Transverse colon (tissue), 4 donors: ENCODE data around the gene EXT2. TPM values are rescaled to one million over a fixed set of nuclear protein-coding genes. Genes with fewer than 3 reads are reported as not detected.

Experiments used
- DNase-seq: peaks from one replicate; pipeline ENCODE4 v3.0.0-alpha.2; 2019
- H3K27ac ChIP-seq, 4 donors: fragments of 200-600 bp; sonication (generic); 2 replicates each; pipeline ENCODE4 v1.5.1; 2016 to 2018; ENCODE audit warnings: inconsistent platforms in 4 of 4
- H3K27me3 ChIP-seq: fragments of 200-600 bp; sonication (generic); 2 replicates; pipeline ENCODE4 v1.5.1; 2017; ENCODE audit warnings: inconsistent platforms
- H3K36me3 ChIP-seq, 4 donors: fragments of 200-600 bp; sonication (generic); 2 replicates each; pipeline ENCODE4 v1.5.1; 2017 to 2019; ENCODE audit warnings: inconsistent platforms in 4 of 4
- H3K4me1 ChIP-seq, 4 donors: fragments of 200-600 bp; sonication (generic); 2 replicates each; pipeline ENCODE4 v1.5.1; 2017 to 2020; ENCODE audit warnings: inconsistent platforms in 4 of 4
- H3K4me3 ChIP-seq, 4 donors: fragments of 200-600 bp; sonication (generic); 1 replicate in 1 of 4; 2 replicates in 3 of 4; pipeline versions ENCODE4 v1.5.1 to v1.6.1; 2017 to 2019; ENCODE audit warnings: inconsistent platforms in 4 of 4
- H3K9me3 ChIP-seq, 2 donors: fragments of 200-600 bp; sonication (generic); 2 replicates each; pipeline ENCODE4 v1.5.1; 2017 to 2019; ENCODE audit warnings: inconsistent platforms in 2 of 2
- CTCF ChIP-seq, 5 experiments: fragments of 200-600 bp in 3 of 5; fragments of 450-650 bp in 2 of 5; sonication (generic) in 3 of 5; IDR thresholded peaks; 1 replicate in 2 of 5; 2 replicates in 3 of 5; pipeline ENCODE4 v1.5.1; 2016 to 2017; ENCODE audit warnings: antibody characterized with exemption in 5 of 5, inconsistent platforms in 3 of 5, mild to moderate bottlenecking in 2 of 5, moderate library complexity in 1 of 5
- EP300 ChIP-seq: sonication (generic); formaldehyde crosslinking; IDR thresholded peaks from one replicate; pipeline ENCODE4 v1.6.1; 2017; ENCODE audit warnings: antibody characterized with exemption, low read depth
- POLR2A ChIP-seq: fragments of 450-650 bp; IDR thresholded peaks from one replicate; pipeline ENCODE4 v1.6.1; 2016; ENCODE audit warnings: antibody characterized with exemption, mild to moderate bottlenecking, moderate library complexity
- POLR2AphosphoS5 ChIP-seq, 3 donors: sonication (generic); formaldehyde crosslinking; IDR thresholded peaks; one replicate each; pipeline ENCODE4 v1.6.1; 2016; ENCODE audit warnings: antibody characterized with exemption in 3 of 3
- WGBS, 2 donors: methylation state at CpG; one replicate each; pipeline ENCODE4 v1.1.5; 2018; ENCODE audit warnings: low coverage in 1 of 2; 5-methylcytosine and 5-hydroxymethylcytosine counted together
- in situ Hi-C, 4 donors: fragments of 200-750 bp; cut with MboI; loops; one replicate each; pipeline versions ENCODE4 v1.15.0 to v1.15.1; 2017; ENCODE audit warnings: low sequenced_read_pairs in 3 of 4, low pct_ligation_motif_present in 1 of 4, low pct_unique_long_range_greater_than_20kb in 1 of 4
- intact Hi-C: fragments of 100-400 bp; cut with DNase I; formaldehyde crosslinking; loops from one replicate; pipeline ENCODE4 v1.15.1; 2023; ENCODE audit warnings: low total_unique reads
- total RNA-seq, 4 donors: library from RNA; depleted of rRNA; stranded (reverse); fragments of >200 nt; gene quantifications; one replicate each; pipeline ENCODE4 v1.1.0, GENCODE V29; 2016

Gene EXT2
- total RNA-seq, 4 donors from 2014 or later, result 32.2 to 82.9 (median 59.6) TPM

- no peak overlapping the region for H3K4me3 ChIP-seq
- no peaks in the 10 kb centered on the region for H3K4me1 ChIP-seq
- intact Hi-C loops (no loop called here), in situ Hi-C loops (no loop called here)
- no peaks in the 10 kb centered on the region for H3K36me3 ChIP-seq
- peaks cover 9% of the 10 kb centered on the region for H3K27me3 ChIP-seq
- DNase-seq, result no peak
- no peak overlapping the region for H3K27ac ChIP-seq
- no peaks in the 10 kb centered on the region for H3K9me3 ChIP-seq
- 81 to 83% methylated on average over 3 to 10 of the region's 20 CpGs for WGBS, 2 donors
- TF ChIP-seq POLR2A, result no peak
- no peak for TF ChIP-seq POLR2AphosphoS5 (IDR thresholded peaks at IDR 0.05)
- no peak for TF ChIP-seq CTCF (IDR thresholded peaks at IDR 0.05)
- TF ChIP-seq EP300, result no peak
Observed at GRCh38 chr11:44270403-44271273, 175.2 kb downstream of the EXT2 start.

GRCh38 chr11:44271286-44271685 lies 175.8 kb downstream of the EXT2 start:
- DNase-seq, result no peak
- Histone ChIP-seq H3K4me1 (no peaks in the 10 kb centered on the region), H3K9me3 (no peaks in the 10 kb centered on the region), H3K27ac (no peak overlapping the region), H3K27me3 (peaks cover 9% of the 10 kb centered on the region), H3K4me3 (no peak overlapping the region), H3K36me3 (no peaks in the 10 kb centered on the region)
- intact Hi-C loops, result no loop called here
- 89 to 100% methylated on average over 1 to 6 of the region's 6 CpGs for WGBS, 2 donors
- no peak for TF ChIP-seq POLR2AphosphoS5 (IDR thresholded peaks at IDR 0.05)
- no peak for TF ChIP-seq CTCF (IDR thresholded peaks at IDR 0.05)
- TF ChIP-seq EP300, result no peak
- TF ChIP-seq POLR2A, result no peak
- in situ Hi-C loops, result no loop called here

- no peaks in the 10 kb centered on the region for H3K9me3 ChIP-seq
- H3K4me1 ChIP-seq, result no peaks in the 10 kb centered on the region
- no peaks in the 10 kb centered on the region for H3K36me3 ChIP-seq
- no peak for DNase-seq
- in situ Hi-C loops (no loop called here), intact Hi-C loops (no loop called here)
- H3K27ac ChIP-seq, result no peak overlapping the region
- H3K4me3 ChIP-seq, result no peak overlapping the region
- WGBS, 2 donors, result 80 to 87% methylated on average over 1 of the region's 1 CpG
- TF ChIP-seq EP300 (no peak), POLR2AphosphoS5 (IDR thresholded peaks at IDR 0.05) (no peak), CTCF (IDR thresholded peaks at IDR 0.05) (no peak), POLR2A (no peak)
- H3K27me3 ChIP-seq, result peaks cover 9% of the 10 kb centered on the region
Observed at GRCh38 chr11:44274404-44274803, 178.9 kb downstream of the EXT2 start.

- DNase-seq, result no peak
- Histone ChIP-seq H3K4me3 (no peak overlapping the region), H3K4me1 (no peaks in the 10 kb centered on the region), H3K27me3 (peaks cover 9% of the 10 kb centered on the region), H3K36me3 (no peaks in the 10 kb centered on the region), H3K9me3 (no peaks in the 10 kb centered on the region), H3K27ac (no peak overlapping the region)
- WGBS, 2 donors, result 92% methylated on average over 10 of the region's 10 CpGs; no CpG with 5 or more reads in 1 of the 2 donors
- intact Hi-C loops (no loop called here), in situ Hi-C loops (loop anchor here in 1 of 4 donors (25.0 kb wide), 1 partner anchor 637 kb away; no protein-coding TSS in a partner anchor)
- no peak for TF ChIP-seq POLR2A
- TF ChIP-seq EP300, result no peak
- TF ChIP-seq POLR2AphosphoS5 (IDR thresholded peaks at IDR 0.05), result no peak
- no peak for TF ChIP-seq CTCF (IDR thresholded peaks at IDR 0.05)
Observed at GRCh38 chr11:44275241-44275640, 179.8 kb downstream of the EXT2 start.
